PC-3 (cell line): ENCODE data around the gene NUDT8. TPM values are rescaled to one million over a fixed set of nuclear protein-coding genes. Genes with fewer than 3 reads are reported as not detected.

Experiments
- ATAC-seq: fragments of 200-7000 bp; cut with Tn5 transposase; 2 replicates; pipeline ENCODE4 v1.9.1; 2020; ENCODE audit warnings: mild to moderate bottlenecking, moderate library complexity
- BruUV-seq: library from RNA; stranded (reverse); fragments of 400-500 nt; replicated peaks from 2 replicates; lab custom pipeline; 2021; lab: Mats Ljungman, UMichigan
- CTCF ChIA-PET: fragments of 300-600 bp; sonication (Branson Sonifier 250); formaldehyde crosslinking; loops from one replicate; lab custom pipeline; 2022; ENCODE audit warnings: antibody characterized with exemption; lab: Charles Lee
- POLR2A ChIA-PET: fragments of 300-600 bp; sonication (Branson Sonifier 250); formaldehyde crosslinking; loops from one replicate; lab custom pipeline; 2022; ENCODE audit warnings: antibody characterized with exemption; ENCODE audit not compliant: unreplicated experiment; lab: Charles Lee
- DNase-seq: peaks from one replicate; pipeline ENCODE4 v3.0.0-alpha.2; 2015
- H2AFZ ChIP-seq: fragments of 300-600 bp; sonication (generic); 2 replicates; pipeline ENCODE4 v1.6.0; 2016; ENCODE audit warnings: antibody characterized with exemption, low read length
- H3F3A ChIP-seq: fragments of 300-600 bp; sonication (generic); one replicate; pipeline ENCODE4 v1.6.0; 2017; ENCODE audit warnings: antibody characterized with exemption, low read length, control low read depth, mild to moderate bottlenecking; ENCODE audit not compliant: unreplicated experiment
- H3K27ac ChIP-seq: fragments of 300-600 bp; sonication (generic); 2 replicates; pipeline ENCODE4 v1.5.1; 2016; ENCODE audit warnings: mild to moderate bottlenecking, low read length
- H3K27me3 ChIP-seq: fragments of 300-600 bp; sonication (generic); 2 replicates; pipeline ENCODE4 v1.6.1; 2016; ENCODE audit warnings: low read length, mixed read lengths
- H3K36me3 ChIP-seq: fragments of 300-600 bp; sonication (generic); 2 replicates; pipeline ENCODE4 v1.6.1; 2016; ENCODE audit warnings: low read depth, mixed run types, low read length, mixed read lengths
- H3K4me1 ChIP-seq: fragments of 300-600 bp; sonication (generic); 2 replicates; pipeline ENCODE4 v1.5.1; 2016; ENCODE audit warnings: low read length; ENCODE audit not compliant: insufficient read depth
- H3K4me2 ChIP-seq: fragments of 300-600 bp; sonication (generic); 2 replicates; pipeline ENCODE4 v1.6.0; 2016; ENCODE audit warnings: low read length
- H3K4me3 ChIP-seq: fragments of 300-600 bp; sonication (generic); 2 replicates; pipeline ENCODE4 v1.5.1; 2016; ENCODE audit warnings: mild to moderate bottlenecking, low read length, mixed read lengths
- H3K79me2 ChIP-seq: fragments of 300-600 bp; sonication (generic); 2 replicates; pipeline ENCODE4 v1.6.1; 2017; ENCODE audit warnings: low read length, mixed read lengths
- H3K9ac ChIP-seq: fragments of 300-600 bp; sonication (generic); 2 replicates; pipeline ENCODE4 v1.6.0; 2016; ENCODE audit warnings: mild to moderate bottlenecking, low read length
- H3K9me2 ChIP-seq: fragments of 300-600 bp; sonication (generic); replicated peaks from 2 replicates; pipeline ENCODE4 v1.6.1; 2016; ENCODE audit warnings: mixed run types, low read length, mixed read lengths
- H3K9me3 ChIP-seq: fragments of 300-600 bp; sonication (generic); 2 replicates; pipeline ENCODE4 v1.6.1; 2016; ENCODE audit warnings: low read length, mixed read lengths
- H4K20me1 ChIP-seq: fragments of 300-600 bp; sonication (generic); 2 replicates; pipeline ENCODE4 v1.6.1; 2016; ENCODE audit warnings: low read length, mixed read lengths
- EZH2 ChIP-seq: fragments of 300-600 bp; sonication (generic); IDR thresholded peaks from one replicate; pipeline ENCODE4 v1.6.1; 2017; ENCODE audit warnings: antibody characterized with exemption, mild to moderate bottlenecking, low read length; ENCODE audit not compliant: unreplicated experiment
- EZH2phosphoT487 ChIP-seq: fragments of 300-600 bp; sonication (generic); IDR thresholded peaks from 2 replicates; pipeline ENCODE4 v1.6.1; 2018; ENCODE audit warnings: mild to moderate bottlenecking, antibody characterized with exemption, low read length, borderline replicate concordance
- intact Hi-C: fragments of 100-400 bp; cut with micrococcal nuclease; formaldehyde crosslinking; loops from 2 replicates; pipeline ENCODE4 v1.9.0; 2023
- total RNA-seq: library from RNA; depleted of rRNA; stranded (reverse); fragments of >200 nt; gene quantifications from 2 replicates; pipeline ENCODE4 v1.2.3, GENCODE V29; 2014
- TF ChIP-seq, protein P1 (sequence below): fragments of 300-600 bp; sonication (generic); conservative IDR thresholded peaks from 2 replicates; pipeline ENCODE4 v1.5.1; 2017; ENCODE audit warnings: antibody characterized with exemption, low read depth, mild to moderate bottlenecking, low read length

NUDT8 gene
- total RNA-seq, 1 experiment from 2014 or later, result 50.6 TPM

DNA sequence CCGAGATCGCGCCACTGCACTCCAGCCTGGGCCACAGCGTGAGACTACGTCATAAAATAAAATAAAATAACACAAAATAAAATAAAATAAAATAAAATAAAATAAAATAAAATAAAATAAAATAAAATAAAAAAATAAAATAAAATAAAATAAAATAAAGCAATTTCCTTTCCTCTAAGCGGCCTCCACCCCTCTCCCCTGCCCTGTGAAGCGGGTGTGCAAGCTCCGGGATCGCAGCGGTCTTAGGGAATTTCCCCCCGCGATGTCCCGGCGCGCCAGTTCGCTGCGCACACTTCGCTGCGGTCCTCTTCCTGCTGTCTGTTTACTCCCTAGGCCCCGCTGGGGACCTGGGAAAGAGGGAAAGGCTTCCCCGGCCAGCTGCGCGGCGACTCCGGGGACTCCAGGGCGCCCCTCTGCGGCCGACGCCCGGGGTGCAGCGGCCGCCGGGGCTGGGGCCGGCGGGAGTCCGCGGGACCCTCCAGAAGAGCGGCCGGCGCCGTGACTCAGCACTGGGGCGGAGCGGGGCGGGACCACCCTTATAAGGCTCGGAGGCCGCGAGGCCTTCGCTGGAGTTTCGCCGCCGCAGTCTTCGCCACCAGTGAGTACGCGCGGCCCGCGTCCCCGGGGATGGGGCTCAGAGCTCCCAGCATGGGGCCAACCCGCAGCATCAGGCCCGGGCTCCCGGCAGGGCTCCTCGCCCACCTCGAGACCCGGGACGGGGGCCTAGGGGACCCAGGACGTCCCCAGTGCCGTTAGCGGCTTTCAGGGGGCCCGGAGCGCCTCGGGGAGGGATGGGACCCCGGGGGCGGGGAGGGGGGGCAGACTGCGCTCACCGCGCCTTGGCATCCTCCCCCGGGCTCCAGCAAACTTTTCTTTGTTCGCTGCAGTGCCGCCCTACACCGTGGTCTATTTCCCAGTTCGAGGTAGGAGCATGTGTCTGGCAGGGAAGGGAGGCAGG lies 46.2 kb downstream of the NUDT8 start, which contains the start of gene GSTP1:
Gene GSTP1 (plus strand): TSS at position 566 of the 958 bp plus-strand sequence. CDS start 32 bp downstream, at position 598.
- H3K9ac ChIP-seq, result peak within 1 kb of the TSS; percentile 89
- H3K27ac ChIP-seq, result peak within 1 kb of the TSS; percentile 46
- TF ChIP-seq, protein P1, sequence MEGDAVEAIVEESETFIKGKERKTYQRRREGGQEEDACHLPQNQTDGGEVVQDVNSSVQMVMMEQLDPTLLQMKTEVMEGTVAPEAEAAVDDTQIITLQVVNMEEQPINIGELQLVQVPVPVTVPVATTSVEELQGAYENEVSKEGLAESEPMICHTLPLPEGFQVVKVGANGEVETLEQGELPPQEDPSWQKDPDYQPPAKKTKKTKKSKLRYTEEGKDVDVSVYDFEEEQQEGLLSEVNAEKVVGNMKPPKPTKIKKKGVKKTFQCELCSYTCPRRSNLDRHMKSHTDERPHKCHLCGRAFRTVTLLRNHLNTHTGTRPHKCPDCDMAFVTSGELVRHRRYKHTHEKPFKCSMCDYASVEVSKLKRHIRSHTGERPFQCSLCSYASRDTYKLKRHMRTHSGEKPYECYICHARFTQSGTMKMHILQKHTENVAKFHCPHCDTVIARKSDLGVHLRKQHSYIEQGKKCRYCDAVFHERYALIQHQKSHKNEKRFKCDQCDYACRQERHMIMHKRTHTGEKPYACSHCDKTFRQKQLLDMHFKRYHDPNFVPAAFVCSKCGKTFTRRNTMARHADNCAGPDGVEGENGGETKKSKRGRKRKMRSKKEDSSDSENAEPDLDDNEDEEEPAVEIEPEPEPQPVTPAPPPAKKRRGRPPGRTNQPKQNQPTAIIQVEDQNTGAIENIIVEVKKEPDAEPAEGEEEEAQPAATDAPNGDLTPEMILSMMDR, result peak; percentile 53
- TF ChIP-seq EZH2phosphoT487, result no peak
- no peak for TF ChIP-seq EZH2
- DNase-seq, result peak; percentile 83
- H3K4me1 ChIP-seq, result peaks cover 26% of the 10 kb centered on the region
- peak; percentile 82 for ATAC-seq
- no peaks in the 10 kb centered on the region for H3K27me3 ChIP-seq
- no peaks in the 10 kb centered on the region for H3F3A ChIP-seq
- peak within 1 kb of the TSS; percentile 80 for H3K4me2 ChIP-seq
- CTCF ChIA-PET, result interaction anchor here (0.6 to 0.8 kb wide), 2 partner anchors 13 to 31 kb away, joined by 3 read pairs; no protein-coding TSS in a partner anchor
- H3K9me3 ChIP-seq, result no peaks in the 10 kb centered on the region
- peak within 1 kb of the TSS; percentile 76 for H3K4me3 ChIP-seq
- peaks cover 19% of the 10 kb centered on the region for H3K79me2 ChIP-seq
- POLR2A ChIA-PET, result interaction anchor here (0.5 kb wide), 1 partner anchor 88 kb away, joined by 3 read pairs; no protein-coding TSS in a partner anchor
- 0 out of 2 replicates have a peak, but pooled peaks cover 6% of the 10 kb centered on the region for H4K20me1 ChIP-seq
- intact Hi-C loops, result no loop called here
- peak within 1 kb of the TSS; percentile 62 for H2AFZ ChIP-seq
- H3K9me2 ChIP-seq, result no peaks in the 10 kb centered on the region
- no TSS peak for BruUV-seq
- peaks cover 7% of the 10 kb centered on the region; the same call in 1 of the 2 replicates for H3K36me3 ChIP-seq

DNA sequence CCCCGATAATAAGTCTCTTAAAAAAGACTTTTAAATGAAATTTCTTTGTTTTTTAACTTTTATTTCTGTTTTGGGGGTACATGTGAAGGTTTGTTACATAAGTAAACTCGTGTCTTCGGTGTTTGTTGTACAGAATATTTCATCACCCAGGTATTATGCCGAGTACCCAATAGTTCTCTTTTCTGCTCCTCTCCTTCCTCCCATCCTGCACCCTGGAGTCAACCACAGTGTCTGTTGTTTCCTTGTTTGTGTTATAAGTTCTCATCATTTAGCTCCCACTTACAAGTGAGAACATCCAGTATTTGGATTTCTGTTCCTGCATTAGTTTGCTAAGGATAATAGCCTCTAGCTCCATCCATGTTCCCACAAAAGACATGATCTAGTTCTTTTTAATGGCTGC lies 47.7 kb downstream of the NUDT8 start:
- 0 out of 2 replicates have a peak, but pooled peaks cover 6% of the 10 kb centered on the region for H4K20me1 ChIP-seq
- intact Hi-C loops, result no loop called here
- H3K36me3 ChIP-seq, result peaks cover 3% of the 10 kb centered on the region; the same call in 1 of the 2 replicates
- H3K27ac ChIP-seq, result no peak overlapping the region
- peak overlapping the region; percentile 46; the same call in 1 of the 2 replicates for H3K4me3 ChIP-seq
- ChIA-PET POLR2A (no interaction called here), CTCF (no interaction called here)
- no peaks in the 10 kb centered on the region for H3K9me3 ChIP-seq
- ATAC-seq (no peak), DNase-seq (no peak)
- H3K9me2 ChIP-seq, result no peaks in the 10 kb centered on the region
- peaks cover 19% of the 10 kb centered on the region for H3K79me2 ChIP-seq
- no TSS peak for BruUV-seq
- H3K4me1 ChIP-seq, result peaks cover 26% of the 10 kb centered on the region
- no peak overlapping the region for H3K9ac ChIP-seq
- H3F3A ChIP-seq, result no peaks in the 10 kb centered on the region
- peak overlapping the region; percentile 34 for H3K4me2 ChIP-seq
- H3K27me3 ChIP-seq, result no peaks in the 10 kb centered on the region
- TF ChIP-seq, protein P1, result no peak
- TF ChIP-seq EZH2 (no peak), EZH2phosphoT487 (no peak)
- peak overlapping the region; percentile 62; the same call in 1 of the 2 replicates for H2AFZ ChIP-seq
